Stimulated activated naive B cell treated with anti-CD40 and anti-IgM and Interleukin-4, amounts not matched to agents 10 μg/mL and 1 μg/mL and 100 μg/mL, for 72 hours (primary cell): Measurements from ENCODE around the gene GMDS.

Source experiments
- ATAC-seq, 2 donors: fragments of 150-1000 bp; cut with Tn5 transposase; replicated peaks; 2 replicates each; pipeline ENCODE4 v1.10.0; 2021; ENCODE audit warnings: moderate library complexity in 1 of 2
- DNase-seq: peaks from one replicate; pipeline ENCODE4 v3.0.0; 2021
- H3K27ac Mint-ChIP-seq: one replicate; pipeline ENCODE4 v1.8.0; 2022; ENCODE audit warnings: mild to moderate bottlenecking, mixed read lengths
- H3K27me3 Mint-ChIP-seq, 2 donors: one replicate each; pipeline ENCODE4 v1.8.0; 2022; ENCODE audit warnings: mixed read lengths in 2 of 2
- H3K36me3 Mint-ChIP-seq, 2 donors: one replicate each; pipeline ENCODE4 v1.8.0; 2022; ENCODE audit warnings: mixed read lengths in 2 of 2, mild to moderate bottlenecking in 1 of 2
- H3K4me1 Mint-ChIP-seq, 2 donors: one replicate each; pipeline ENCODE4 v1.8.0; 2022; ENCODE audit warnings: mixed read lengths in 2 of 2, mild to moderate bottlenecking in 1 of 2
- H3K4me3 Mint-ChIP-seq, 2 donors: one replicate each; pipeline ENCODE4 v1.8.0; 2022; ENCODE audit warnings: mild to moderate bottlenecking in 2 of 2, mixed read lengths in 2 of 2, moderate library complexity in 1 of 2
- H3K9me3 Mint-ChIP-seq, 2 donors: one replicate each; pipeline ENCODE4 v1.8.0; 2022; ENCODE audit warnings: mixed read lengths in 2 of 2, mild to moderate bottlenecking in 1 of 2

GMDS gene

DNA sequence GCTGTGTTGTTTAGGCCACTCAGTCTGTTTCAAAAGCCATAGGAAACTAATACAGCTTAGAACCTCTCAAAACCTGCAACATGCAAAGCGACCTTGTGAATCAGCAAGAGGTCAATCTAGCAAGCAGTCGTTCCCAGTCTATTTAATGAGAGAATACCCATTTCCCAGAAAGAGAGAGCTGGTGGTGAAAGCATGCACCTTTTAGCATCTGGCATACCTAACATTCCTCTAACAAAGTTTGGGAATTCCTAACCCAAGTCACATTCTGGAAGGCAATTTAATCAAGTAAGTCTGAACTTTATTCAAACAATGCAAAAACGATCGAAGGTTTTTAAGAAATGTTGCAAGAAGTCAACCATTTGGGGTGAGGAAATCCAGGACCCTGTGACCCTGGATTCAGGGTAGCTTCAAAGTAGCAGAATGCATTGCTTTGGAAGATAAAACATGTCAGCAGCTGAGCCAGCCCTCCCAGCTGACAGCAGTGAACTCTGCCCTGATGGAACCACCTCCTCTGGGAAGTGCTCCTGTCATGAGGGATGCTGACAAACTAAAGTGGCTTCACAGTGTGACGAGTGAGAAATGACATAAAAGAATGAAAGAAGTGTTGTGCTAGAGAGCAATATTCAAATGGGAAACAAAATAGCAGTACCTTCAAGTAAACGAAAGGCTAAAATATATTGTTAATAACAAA lies 104.8 kb downstream of the GMDS start:
- H3K4me1 Mint-ChIP-seq, result peaks cover 16 to 28% of the 10 kb centered on the region in 2 donors
- DNase-seq (no peak), ATAC-seq (no peak)
- H3K36me3 Mint-ChIP-seq, result peaks cover 6 to 7% of the 10 kb centered on the region in 2 donors
- no peaks in the 10 kb centered on the region for H3K9me3 Mint-ChIP-seq
- peaks cover 0 to 4% of the 10 kb centered on the region in 2 donors for H3K27me3 Mint-ChIP-seq
- H3K27ac Mint-ChIP-seq, result no peak overlapping the region
- no peak overlapping the region for H3K4me3 Mint-ChIP-seq

GRCh38 chr6:2135401-2135800 lies 110.0 kb downstream of the GMDS start:
- H3K27me3 Mint-ChIP-seq, result no peaks in the 10 kb centered on the region
- no peak for ATAC-seq
- no peak for DNase-seq
- peaks cover 1 to 3% of the 10 kb centered on the region in 2 donors for H3K36me3 Mint-ChIP-seq
- H3K4me1 Mint-ChIP-seq, result peaks cover 1 to 19% of the 10 kb centered on the region in 2 donors
- H3K9me3 Mint-ChIP-seq, result no peaks in the 10 kb centered on the region
- H3K4me3 Mint-ChIP-seq, result no peak overlapping the region
- no peak overlapping the region for H3K27ac Mint-ChIP-seq

GRCh38 chr6:2134554-2134953 lies 110.9 kb downstream of the GMDS start:
- Mint-ChIP-seq H3K4me1 (peaks cover 4 to 20% of the 10 kb centered on the region in 2 donors), H3K27ac (no peak overlapping the region), H3K9me3 (no peaks in the 10 kb centered on the region), H3K36me3 (peaks cover 0 to 2% of the 10 kb centered on the region in 2 donors), H3K27me3 (peaks cover 0 to 7% of the 10 kb centered on the region in 2 donors), H3K4me3 (no peak overlapping the region)
- ATAC-seq, result no peak
- no peak for DNase-seq

DNA sequence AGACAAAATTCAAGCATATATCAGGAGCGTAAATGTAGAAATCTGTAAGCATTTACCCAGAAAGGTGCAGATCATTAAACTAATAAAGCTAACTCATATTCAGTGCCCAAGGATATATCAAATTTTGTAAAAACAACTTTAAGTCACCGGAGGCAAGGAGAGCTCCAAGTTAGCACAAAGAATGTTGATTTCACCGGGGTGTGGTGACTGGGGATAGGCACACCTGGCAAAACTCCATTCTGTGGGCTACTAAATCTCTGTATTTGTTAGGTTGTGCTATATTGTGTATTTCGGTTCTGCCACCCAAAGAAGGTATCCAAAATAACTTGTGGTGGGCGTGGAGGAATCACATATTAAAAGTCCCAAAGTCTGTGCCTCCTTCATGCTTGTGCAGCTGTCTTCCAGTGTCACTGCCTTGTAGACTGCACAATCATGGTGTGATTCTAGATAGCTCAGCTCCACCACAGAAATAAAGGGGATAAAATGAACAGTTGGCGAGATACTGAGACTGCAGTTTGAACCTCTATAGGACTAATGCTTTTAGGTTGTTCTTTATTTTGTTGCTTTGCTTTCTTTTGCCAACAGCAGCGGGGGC lies 111.6 kb downstream of the GMDS start:
- peaks cover 9 to 25% of the 10 kb centered on the region in 2 donors for H3K4me1 Mint-ChIP-seq
- no peak for DNase-seq
- no peak for ATAC-seq
- H3K27me3 Mint-ChIP-seq, result peaks cover 0 to 7% of the 10 kb centered on the region in 2 donors
- no peak overlapping the region for H3K27ac Mint-ChIP-seq
- no peak overlapping the region for H3K4me3 Mint-ChIP-seq
- peaks cover 0 to 3% of the 10 kb centered on the region in 2 donors for H3K36me3 Mint-ChIP-seq
- H3K9me3 Mint-ChIP-seq, result no peaks in the 10 kb centered on the region

- no peaks in the 10 kb centered on the region for H3K9me3 Mint-ChIP-seq
- no peak for DNase-seq
- H3K27ac Mint-ChIP-seq, result no peak overlapping the region
- H3K36me3 Mint-ChIP-seq, result peaks cover 0 to 3% of the 10 kb centered on the region in 2 donors
- H3K4me3 Mint-ChIP-seq, result no peak overlapping the region
- H3K4me1 Mint-ChIP-seq, result peaks cover 13 to 34% of the 10 kb centered on the region in 2 donors
- no peak for ATAC-seq
- peaks cover 0 to 7% of the 10 kb centered on the region in 2 donors for H3K27me3 Mint-ChIP-seq
Measured at GRCh38 chr6:2132916-2133315, 112.5 kb downstream of the GMDS start.

DNA sequence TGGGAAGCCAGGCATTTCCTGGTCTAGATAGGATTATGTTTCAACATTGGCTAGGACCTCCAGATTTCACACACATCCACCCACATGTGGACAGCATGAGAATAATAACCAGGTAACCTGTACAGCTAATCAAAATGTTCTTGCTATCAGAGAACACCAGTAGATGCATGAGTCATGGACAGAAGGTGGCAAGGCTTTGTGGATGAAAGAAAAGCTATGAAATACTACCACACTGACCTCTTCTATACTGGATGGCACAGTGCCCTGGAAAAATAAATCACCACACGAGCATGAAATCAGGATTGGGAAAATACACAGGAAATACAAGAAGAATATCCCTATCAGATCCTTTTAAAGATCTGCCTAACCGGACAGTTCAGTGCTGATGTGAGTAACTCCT lies 113.0 kb downstream of the GMDS start:
- H3K4me1 Mint-ChIP-seq, result peaks cover 17 to 39% of the 10 kb centered on the region in 2 donors
- DNase-seq (no peak), ATAC-seq (no peak)
- H3K27ac Mint-ChIP-seq, result no peak overlapping the region
- H3K27me3 Mint-ChIP-seq, result peaks cover 0 to 7% of the 10 kb centered on the region in 2 donors
- no peak overlapping the region for H3K4me3 Mint-ChIP-seq
- no peaks in the 10 kb centered on the region for H3K9me3 Mint-ChIP-seq
- H3K36me3 Mint-ChIP-seq, result peaks cover 0 to 3% of the 10 kb centered on the region in 2 donors

DNA sequence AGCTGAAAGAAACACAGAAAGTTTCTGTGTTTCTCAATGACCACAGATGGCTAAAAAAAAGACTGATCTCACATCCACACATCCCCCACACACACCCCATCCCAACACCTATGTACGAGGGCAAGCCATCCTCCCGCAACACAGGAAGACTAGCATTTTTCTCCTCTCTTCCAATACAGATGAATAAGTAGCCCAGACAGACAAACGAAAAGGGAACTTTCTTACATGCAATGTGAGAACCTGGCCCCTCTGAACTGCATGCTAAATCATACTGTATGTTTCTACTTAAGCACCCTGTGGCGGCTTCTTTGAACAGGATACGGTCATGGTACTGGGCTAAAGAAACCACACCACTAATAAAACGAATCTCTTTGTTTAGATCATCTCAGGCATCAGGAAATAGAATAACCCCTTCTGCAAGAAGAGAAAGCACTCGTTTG lies 116.2 kb downstream of the GMDS start:
- H3K36me3 Mint-ChIP-seq, result peaks cover 0 to 15% of the 10 kb centered on the region in 2 donors
- peaks cover 21 to 66% of the 10 kb centered on the region in 2 donors for H3K4me1 Mint-ChIP-seq
- H3K27me3 Mint-ChIP-seq, result peaks cover 0 to 7% of the 10 kb centered on the region in 2 donors
- H3K4me3 Mint-ChIP-seq, result peak overlapping the region; percentile 33 to 43
- DNase-seq (no peak), ATAC-seq (peak; percentile 24 to 30)
- H3K9me3 Mint-ChIP-seq, result no peaks in the 10 kb centered on the region
- peak overlapping the region; percentile 95 for H3K27ac Mint-ChIP-seq

DNA sequence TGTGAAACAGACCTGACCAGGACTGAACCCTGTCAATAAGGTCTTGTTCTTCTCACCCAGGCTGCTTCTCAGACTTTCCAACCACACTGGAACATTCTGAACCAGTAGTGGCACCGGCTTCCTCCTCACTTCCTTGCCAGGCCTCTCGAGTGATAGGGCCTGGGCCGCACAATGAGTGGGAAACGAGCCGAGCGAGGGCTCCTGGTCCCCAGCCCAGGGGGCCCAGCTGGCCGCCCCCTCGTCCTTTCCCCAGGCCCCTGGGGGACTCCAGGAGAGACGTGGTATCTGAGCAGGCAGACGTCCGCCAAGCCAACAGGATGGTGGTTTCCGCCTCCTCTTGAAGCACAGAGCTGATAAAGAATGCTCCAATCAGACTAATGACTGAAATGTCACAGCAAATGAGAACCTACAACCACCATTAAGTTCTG lies 117.9 kb downstream of the GMDS start:
- no peaks in the 10 kb centered on the region for H3K9me3 Mint-ChIP-seq
- H3K27me3 Mint-ChIP-seq, result peaks cover 0 to 7% of the 10 kb centered on the region in 2 donors
- DNase-seq (peak; percentile 83), ATAC-seq (peak; percentile 91 to 92)
- peaks cover 21 to 56% of the 10 kb centered on the region in 2 donors for H3K4me1 Mint-ChIP-seq
- peaks cover 6 to 25% of the 10 kb centered on the region in 2 donors for H3K36me3 Mint-ChIP-seq
- H3K27ac Mint-ChIP-seq, result peak overlapping the region; percentile 95
- peak overlapping the region; percentile 70 to 80 for H3K4me3 Mint-ChIP-seq

- ATAC-seq (no peak), DNase-seq (no peak)
- peaks cover 9 to 31% of the 10 kb centered on the region in 2 donors for H3K36me3 Mint-ChIP-seq
- H3K4me1 Mint-ChIP-seq, result peaks cover 21 to 56% of the 10 kb centered on the region in 2 donors
- H3K4me3 Mint-ChIP-seq, result peak overlapping the region in 1 of 2 donors; percentile 32
- peak overlapping the region; percentile 37 for H3K27ac Mint-ChIP-seq
- H3K9me3 Mint-ChIP-seq, result no peaks in the 10 kb centered on the region
- H3K27me3 Mint-ChIP-seq, result peaks cover 0 to 7% of the 10 kb centered on the region in 2 donors
Measured at GRCh38 chr6:2126351-2126750, 119.1 kb downstream of the GMDS start.

GRCh38 chr6:2125158-2125557 lies 120.2 kb downstream of the GMDS start:
- DNase-seq, result no peak
- no peaks in the 10 kb centered on the region for H3K9me3 Mint-ChIP-seq
- H3K27ac Mint-ChIP-seq, result no peak overlapping the region
- peaks cover 0 to 5% of the 10 kb centered on the region in 2 donors for H3K27me3 Mint-ChIP-seq
- H3K4me1 Mint-ChIP-seq, result peaks cover 18 to 54% of the 10 kb centered on the region in 2 donors
- peaks cover 11 to 37% of the 10 kb centered on the region in 2 donors for H3K36me3 Mint-ChIP-seq
- H3K4me3 Mint-ChIP-seq, result no peak overlapping the region
- no peak for ATAC-seq

- H3K36me3 Mint-ChIP-seq, result peaks cover 11 to 39% of the 10 kb centered on the region in 2 donors
- ATAC-seq, result no peak
- H3K27ac Mint-ChIP-seq, result no peak overlapping the region
- no peaks in the 10 kb centered on the region for H3K27me3 Mint-ChIP-seq
- H3K9me3 Mint-ChIP-seq, result no peaks in the 10 kb centered on the region
- no peak overlapping the region for H3K4me3 Mint-ChIP-seq
- no peak for DNase-seq
- peaks cover 15 to 45% of the 10 kb centered on the region in 2 donors for H3K4me1 Mint-ChIP-seq
Measured at GRCh38 chr6:2124260-2124709, 121.1 kb downstream of the GMDS start.

GRCh38 chr6:2120912-2121311 lies 124.5 kb downstream of the GMDS start:
- H3K27me3 Mint-ChIP-seq, result no peaks in the 10 kb centered on the region
- no peaks in the 10 kb centered on the region for H3K9me3 Mint-ChIP-seq
- ATAC-seq (no peak), DNase-seq (no peak)
- H3K27ac Mint-ChIP-seq, result no peak overlapping the region
- H3K4me1 Mint-ChIP-seq, result peaks cover 0 to 14% of the 10 kb centered on the region in 2 donors
- H3K36me3 Mint-ChIP-seq, result peaks cover 13 to 36% of the 10 kb centered on the region in 2 donors
- no peak overlapping the region for H3K4me3 Mint-ChIP-seq

DNA sequence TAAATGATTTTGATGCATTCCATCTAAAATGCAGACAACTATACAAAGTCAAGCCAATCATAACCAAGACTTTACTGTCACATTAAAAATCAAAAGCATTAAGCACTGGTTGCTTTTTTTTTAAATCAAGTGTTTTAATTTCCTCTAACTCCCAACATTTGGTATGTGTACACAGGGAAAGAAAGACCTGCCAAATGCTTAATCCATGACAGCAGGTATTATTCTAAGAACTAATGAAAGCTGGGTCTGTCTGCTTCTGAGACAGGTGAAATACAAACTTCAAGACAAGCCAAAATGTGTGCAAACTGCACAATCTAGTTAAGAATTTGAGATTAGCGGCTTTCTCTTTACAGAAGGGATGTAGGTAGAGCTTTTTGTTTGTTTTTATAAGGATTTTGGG lies 126.1 kb downstream of the GMDS start:
- ATAC-seq (no peak), DNase-seq (no peak)
- Mint-ChIP-seq H3K9me3 (no peaks in the 10 kb centered on the region), H3K27ac (no peak overlapping the region), H3K4me1 (no peaks in the 10 kb centered on the region), H3K4me3 (no peak overlapping the region), H3K27me3 (no peaks in the 10 kb centered on the region), H3K36me3 (peaks cover 13 to 24% of the 10 kb centered on the region in 2 donors)

GRCh38 chr6:2118136-2118535 lies 127.3 kb downstream of the GMDS start:
- Mint-ChIP-seq H3K4me1 (no peaks in the 10 kb centered on the region), H3K27ac (no peak overlapping the region), H3K36me3 (peaks cover 10 to 29% of the 10 kb centered on the region in 2 donors), H3K27me3 (no peaks in the 10 kb centered on the region), H3K4me3 (no peak overlapping the region), H3K9me3 (no peaks in the 10 kb centered on the region)
- ATAC-seq, result no peak
- DNase-seq, result no peak

GRCh38 chr6:2117447-2117846 lies 128.0 kb downstream of the GMDS start:
- no peak overlapping the region for H3K27ac Mint-ChIP-seq
- no peak overlapping the region for H3K4me3 Mint-ChIP-seq

More at GRCh38 chr6:2117447-2117846, 128.0 kb downstream of the GMDS start:
- H3K27me3 Mint-ChIP-seq, result no peaks in the 10 kb centered on the region
- no peaks in the 10 kb centered on the region for H3K9me3 Mint-ChIP-seq
- DNase-seq (no peak), ATAC-seq (no peak)
- H3K36me3 Mint-ChIP-seq, result peaks cover 7 to 29% of the 10 kb centered on the region in 2 donors
- H3K4me1 Mint-ChIP-seq, result no peaks in the 10 kb centered on the region
